ENCODE data around the gene AFAP1.

- TF ChIP-seq CTCF (conservative IDR thresholded peaks at IDR 0.05; ENCODE audit: low read depth, low read length) (no peak), POLR2A (IDR thresholded peaks at IDR 0.05; ENCODE audit: low read depth, low read length) (no peak), CEBPB (IDR thresholded peaks at IDR 0.05; ENCODE audit: low read depth, low read length) (no peak), USF2 (IDR thresholded peaks at IDR 0.05; ENCODE audit: low read depth, low read length) (no peak), RFX5 (IDR thresholded peaks at IDR 0.05; ENCODE audit: low read depth, low read length) (no peak), ELK1 (IDR thresholded peaks at IDR 0.05; ENCODE audit: borderline replicate concordance, low read depth, low read length) (no peak), MAFK (IDR thresholded peaks at IDR 0.05; ENCODE audit: low read depth, low read length) (no peak), BHLHE40 (IDR thresholded peaks at IDR 0.05; ENCODE audit: low read depth, low read length) (no peak), RAD21 (IDR thresholded peaks at IDR 0.05; ENCODE audit: low read length) (no peak), SMC3 (IDR thresholded peaks at IDR 0.05; ENCODE audit: low read depth, low read length) (no peak)
Measured at GRCh38 chr4:7734651-7735260, 204.9 kb downstream of the AFAP1 start.

Data from IMR-90 (cell line).